Stimulated activated CD4-positive, alpha-beta T cell treated with anti-CD3 and anti-CD28 coated beads, Interleukin-12 subunit alpha, Interleukin-12 subunit beta, amount 100 ng/mL, for 24 hours (primary cell): ENCODE results near the gene IL18.
"Not testable (repeated sequence)": the region's sequence is repeated elsewhere in the genome, so short reads cannot be mapped to it uniquely, and the experiment has no call there.

ENCODE experiments used
- DNase-seq, 2 experiments: peaks; one replicate each; pipeline ENCODE4 v3.0.0-alpha.2; 2020; ENCODE audit warnings: low read depth in 2 of 2

The IL18 gene

DNA sequence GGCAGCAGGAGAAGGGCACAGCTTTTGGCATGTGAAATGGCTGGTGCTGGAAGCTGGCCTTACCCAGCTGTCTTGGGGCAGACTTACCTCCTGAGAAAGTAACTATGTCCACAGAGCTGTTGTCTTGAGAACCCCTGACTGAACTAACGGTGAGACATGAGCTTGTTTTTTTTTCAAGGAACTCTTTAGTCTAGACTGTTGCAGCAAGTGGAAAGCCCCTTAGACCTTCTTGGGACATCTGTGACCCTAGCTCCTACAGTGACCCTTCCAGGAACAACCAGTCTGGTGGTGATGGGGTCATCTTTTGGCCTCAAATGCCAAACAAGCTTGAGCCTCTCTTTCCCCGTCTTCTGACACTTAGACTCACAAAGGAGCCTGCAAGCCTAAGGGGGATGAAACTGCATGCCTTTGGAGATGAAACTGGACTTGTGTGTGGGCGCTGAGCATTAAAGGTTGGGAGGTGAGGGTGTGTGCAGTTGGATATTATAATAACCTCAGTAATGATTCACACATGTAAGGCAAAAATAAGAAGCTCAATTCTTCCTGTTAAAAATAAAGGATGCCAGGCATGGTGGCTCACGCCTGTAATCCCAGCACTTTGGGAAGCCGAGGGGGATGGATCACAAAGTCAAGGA, 41.8 kb downstream of the IL18 start:
- DNase-seq = no peak

DNA sequence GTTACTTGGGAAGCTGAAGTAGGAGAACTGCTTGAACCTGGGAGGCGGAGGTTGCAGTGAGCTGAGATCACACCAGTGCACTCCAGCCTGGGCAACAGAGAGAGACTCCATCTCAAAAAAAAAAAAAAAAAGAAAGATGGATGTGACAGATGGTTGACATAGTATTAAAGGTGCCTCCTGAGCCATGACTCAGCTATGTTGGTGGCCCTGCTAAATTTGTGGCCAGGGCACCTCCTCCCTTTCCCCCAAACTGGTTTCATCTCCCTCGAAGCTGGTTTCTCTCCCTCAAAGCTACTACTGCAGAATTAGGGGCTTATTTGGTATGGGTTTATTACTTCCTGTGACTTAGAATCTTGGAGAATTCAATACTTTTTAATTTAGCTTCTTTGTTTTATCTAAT, 45.7 kb downstream of the IL18 start:
- DNase-seq = peak in 1 of 2 experiments; percentile 6

GRCh38 chr11:112115386-112115785, 48.5 kb downstream of the IL18 start:
- no peak for DNase-seq

DNA sequence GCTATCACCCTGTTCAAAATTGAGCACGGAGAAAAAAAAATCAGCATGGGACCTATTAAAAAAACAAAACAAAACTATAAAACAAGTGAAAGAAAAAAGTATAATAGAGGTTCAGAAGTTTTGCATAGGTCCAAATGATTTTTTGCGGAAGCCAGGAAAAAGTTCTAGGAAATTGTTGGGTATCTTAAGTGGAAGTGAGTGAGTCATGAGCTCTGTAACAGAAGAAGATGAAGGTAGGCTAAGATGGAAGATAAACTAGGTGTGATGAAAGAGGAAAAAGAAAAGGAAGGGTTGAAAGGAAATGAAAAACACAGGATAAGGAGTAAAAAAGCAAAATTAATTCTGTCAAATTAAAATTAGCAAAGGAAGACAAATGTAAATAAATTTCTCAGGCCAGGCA, 49.4 kb downstream of the IL18 start:
- DNase-seq = no peak

GRCh38 chr11:112113539-112114457, 50.1 kb downstream of the IL18 start:
- DNase-seq = no peak

DNA sequence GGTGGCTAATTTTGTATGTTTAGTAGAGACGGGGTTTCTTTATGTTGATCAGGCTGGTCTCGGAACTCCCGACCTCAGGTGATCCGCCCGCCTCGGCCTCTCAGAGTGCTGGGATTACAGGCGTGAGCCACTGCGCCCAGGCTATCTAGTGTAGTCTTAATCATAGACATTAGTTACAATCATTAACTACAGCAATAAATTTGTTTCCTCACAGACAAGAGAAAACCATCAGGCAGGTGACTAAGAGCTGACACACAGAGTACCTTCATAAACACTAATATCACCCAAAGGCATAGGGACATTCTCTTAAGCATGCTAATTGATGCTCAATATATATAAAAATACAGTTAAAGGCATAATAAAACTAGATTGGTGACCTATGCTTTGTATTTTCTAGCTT, 57.8 kb downstream of the IL18 start:
- no peak for DNase-seq

GRCh38 chr11:112103446-112103845, 60.4 kb downstream of the IL18 start:
- DNase-seq = no peak

DNA sequence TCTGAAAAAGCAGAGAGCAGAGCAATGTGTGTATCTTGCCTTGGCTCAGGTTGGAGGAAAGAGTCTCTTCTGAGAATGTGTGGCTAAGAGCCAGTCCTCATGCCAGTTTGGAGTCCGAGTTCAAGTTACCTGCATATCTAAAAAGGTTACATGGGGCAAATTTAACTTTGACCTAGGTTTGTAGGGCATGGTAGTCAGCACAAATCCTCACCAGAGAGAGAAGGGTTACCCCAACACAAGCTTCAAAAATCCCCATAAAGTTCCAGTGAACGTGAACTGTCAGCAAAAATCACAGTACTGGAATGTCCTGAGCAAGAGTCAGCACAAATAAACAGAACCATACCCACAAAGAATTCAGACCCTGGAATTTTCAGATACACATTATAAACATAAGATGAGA, 63.4 kb downstream of the IL18 start:
- DNase-seq = no peak

- DNase-seq = no peak
Measured at GRCh38 chr11:112097734-112098528, 66.0 kb downstream of the IL18 start.

- no peak for DNase-seq
Measured at GRCh38 chr11:112096194-112096593, 67.7 kb downstream of the IL18 start.

DNA sequence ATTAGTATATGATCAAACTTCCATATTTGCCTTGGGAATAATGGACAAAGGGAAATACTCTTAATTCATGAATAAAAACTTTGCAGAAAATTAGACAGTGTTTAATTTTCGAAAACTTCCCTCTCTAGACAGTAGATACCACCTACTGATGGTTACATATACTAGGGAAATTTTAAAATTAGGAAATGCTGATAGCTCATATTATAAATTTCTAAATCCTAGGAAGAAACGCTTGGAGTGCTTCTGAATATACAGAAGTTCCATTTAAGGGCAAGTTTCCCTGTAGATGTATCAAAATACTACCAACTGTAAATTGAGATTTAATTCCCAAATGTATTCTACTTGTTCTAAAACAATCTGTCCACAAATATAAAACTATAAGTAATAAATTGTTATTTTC, 68.6 kb downstream of the IL18 start:
- not testable (repeated sequence) for DNase-seq
